K562 (cell line): ENCODE results near the gene SLC26A1. TPM values are rescaled to one million over a fixed set of nuclear protein-coding genes. Genes with fewer than 3 reads are reported as not detected.

Experiments used
- CHD4 ChIP-seq: fragments of 200-600 bp; sonication (generic); IDR thresholded peaks from 3 replicates; pipeline ENCODE4 v1.6.1; 2012; ENCODE audit warnings: low read depth, mild to moderate bottlenecking, mixed read lengths, low read length, inconsistent platforms; ENCODE audit not compliant: insufficient read depth, insufficient replicate concordance, poor library complexity, severe bottlenecking
- JUND ChIP-seq, 2 experiments: IDR thresholded peaks; 2 replicates in 1 of 2; 3 replicates in 1 of 2; pipeline ENCODE4 v1.6.1; 2011; ENCODE audit warnings: borderline replicate concordance in 2 of 2, low read depth in 2 of 2, low read length in 2 of 2, improper control_type of control experiment in 1 of 2, missing biosample characterization in 1 of 2, missing genetic modification characterization in 1 of 2, missing genetic modification reagents in 1 of 2
- SRF ChIP-seq, 2 experiments: fragments of 250-450, 450-650 bp in 1 of 2; sonication (Bioruptor Pico) in 1 of 2; sonication (generic) in 1 of 2; formaldehyde crosslinking; IDR thresholded peaks; 2 replicates each; pipeline versions ENCODE4 v1.5.0 to v1.5.1; 2020 to 2022; ENCODE audit warnings: mild to moderate bottlenecking in 1 of 2, missing genetic modification reagents in 1 of 2
- TAF7 ChIP-seq: fragments of 450-650 bp; IDR thresholded peaks from 2 replicates; pipeline ENCODE4 v1.6.1; 2016; ENCODE audit warnings: missing genetic modification characterization, missing compliant biosample characterization
- ZNF79 ChIP-seq: fragments of 250-450 bp; sonication (Bioruptor Pico); IDR thresholded peaks from 2 replicates; pipeline ENCODE4 v1.4.0; 2020; ENCODE audit warnings: low read depth, mild to moderate bottlenecking, moderate library complexity
- polyA plus RNA-seq, 8 experiments: library from polyadenylated mRNA; depleted of rRNA in 4 of 8; stranded (reverse) in 5 of 8; unstranded in 3 of 8; fragments of >200 nt; fragmentation: Nextera tagmentation in 2 of 8; fragmentation: Illumina TruSeq in 1 of 8; extraction: Ambion mirVana in 2 of 8; extraction: Trizol in 1 of 8; gene quantifications; 2 replicates each; pipeline versions ENCODE4 v1.2.1 to v1.2.3, GENCODE V29; 2011 to 2014; ENCODE audit warnings: inconsistent platforms in 1 of 8, missing spikeins in 1 of 8
- total RNA-seq, 7 experiments: library from RNA; depleted of rRNA in 6 of 7; stranded (reverse); fragments of >200 nt in 6 of 7; fragmentation: Illumina TruSeq in 2 of 7; extraction: Trizol in 2 of 7; gene quantifications; 2 replicates each; pipeline versions ENCODE4 v1.2.1 to v1.2.3, GENCODE V29; 2011 to 2021; ENCODE audit warnings: low replicate concordance in 1 of 7
- TF ChIP-seq, protein P1 (sequence below): sonication (generic); formaldehyde crosslinking; IDR thresholded peaks from 2 replicates; pipeline ENCODE4 v1.8.1; 2023; ENCODE audit warnings: missing genetic modification reagents, mild to moderate bottlenecking, borderline replicate concordance
- TF ChIP-seq, protein P2 (sequence below): fragments of 450-650 bp; IDR thresholded peaks from 2 replicates; pipeline ENCODE4 v1.6.1; 2016; ENCODE audit warnings: borderline replicate concordance
- TF ChIP-seq, protein P3 (sequence below): fragments of 200-800 bp; sonication (Bioruptor generic); IDR thresholded peaks from 2 replicates; pipeline ENCODE4 v1.6.1; 2017; ENCODE audit warnings: missing genetic modification characterization, missing compliant biosample characterization
- TF ChIP-seq, protein P4 (sequence below): sonication (generic); formaldehyde crosslinking; IDR thresholded peaks from 2 replicates; pipeline ENCODE4 v1.9.0; 2022; ENCODE audit warnings: mild to moderate bottlenecking, missing genetic modification reagents
- TF ChIP-seq, protein P5 (sequence below), 2 experiments: fragments of 450-650 bp; IDR thresholded peaks; 2 replicates each; pipeline ENCODE4 v1.6.1; 2016
- TF ChIP-seq, protein P6 (sequence below): fragments of 250-450 bp; sonication (Bioruptor Pico); IDR thresholded peaks from 2 replicates; pipeline ENCODE4 v1.8.0; 2022; ENCODE audit warnings: moderate library complexity, mild to moderate bottlenecking, inconsistent platforms

The SLC26A1 gene
- total and polyA plus RNA-seq, 9 of the 15 experiments (the other 6 are each of a cell fraction or from before 2014, with no cell fraction given) = 0.11 to 4.2 (median 0.95) TPM

DNA sequence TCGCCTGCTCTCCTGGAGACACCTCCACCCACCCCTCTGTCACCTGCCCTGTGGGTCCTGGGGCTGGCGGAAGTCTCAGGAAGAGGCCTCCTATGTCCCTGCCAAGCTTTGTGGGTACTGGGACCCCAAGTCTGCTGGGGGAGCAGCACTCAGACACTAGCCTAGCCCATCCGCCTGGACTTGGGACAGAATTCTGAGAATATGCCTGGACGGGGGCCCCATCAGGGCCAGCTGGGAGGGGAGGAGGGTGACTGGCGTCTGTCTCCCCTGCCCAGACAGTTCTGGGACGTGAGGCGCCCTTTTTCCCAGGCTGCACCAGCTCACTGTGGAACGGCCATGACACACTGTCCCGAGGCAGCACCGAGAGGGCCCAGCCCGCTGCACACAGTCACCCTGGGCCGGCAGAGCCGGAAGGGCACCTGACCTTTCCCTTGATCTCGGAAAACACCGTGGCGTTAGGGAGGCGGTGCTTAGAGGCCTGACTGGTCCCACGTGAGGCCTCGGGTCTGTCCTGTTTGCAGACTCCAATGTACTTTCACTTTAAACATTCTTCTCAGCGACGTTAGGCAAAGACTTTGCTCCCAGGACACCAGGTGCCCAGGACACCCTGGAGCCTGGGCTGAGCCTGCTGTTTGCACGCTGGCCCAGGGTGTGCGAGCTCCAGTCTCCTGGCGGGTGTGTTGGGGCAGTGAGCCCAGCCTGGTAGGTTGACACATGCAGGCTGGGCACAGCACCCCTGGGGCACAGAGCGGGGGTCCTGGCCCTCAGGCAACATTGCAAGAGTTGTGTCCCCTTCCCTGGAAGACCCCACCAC is 700 bp downstream of the SLC26A1 start (continued):
- TF ChIP-seq, protein P1, sequence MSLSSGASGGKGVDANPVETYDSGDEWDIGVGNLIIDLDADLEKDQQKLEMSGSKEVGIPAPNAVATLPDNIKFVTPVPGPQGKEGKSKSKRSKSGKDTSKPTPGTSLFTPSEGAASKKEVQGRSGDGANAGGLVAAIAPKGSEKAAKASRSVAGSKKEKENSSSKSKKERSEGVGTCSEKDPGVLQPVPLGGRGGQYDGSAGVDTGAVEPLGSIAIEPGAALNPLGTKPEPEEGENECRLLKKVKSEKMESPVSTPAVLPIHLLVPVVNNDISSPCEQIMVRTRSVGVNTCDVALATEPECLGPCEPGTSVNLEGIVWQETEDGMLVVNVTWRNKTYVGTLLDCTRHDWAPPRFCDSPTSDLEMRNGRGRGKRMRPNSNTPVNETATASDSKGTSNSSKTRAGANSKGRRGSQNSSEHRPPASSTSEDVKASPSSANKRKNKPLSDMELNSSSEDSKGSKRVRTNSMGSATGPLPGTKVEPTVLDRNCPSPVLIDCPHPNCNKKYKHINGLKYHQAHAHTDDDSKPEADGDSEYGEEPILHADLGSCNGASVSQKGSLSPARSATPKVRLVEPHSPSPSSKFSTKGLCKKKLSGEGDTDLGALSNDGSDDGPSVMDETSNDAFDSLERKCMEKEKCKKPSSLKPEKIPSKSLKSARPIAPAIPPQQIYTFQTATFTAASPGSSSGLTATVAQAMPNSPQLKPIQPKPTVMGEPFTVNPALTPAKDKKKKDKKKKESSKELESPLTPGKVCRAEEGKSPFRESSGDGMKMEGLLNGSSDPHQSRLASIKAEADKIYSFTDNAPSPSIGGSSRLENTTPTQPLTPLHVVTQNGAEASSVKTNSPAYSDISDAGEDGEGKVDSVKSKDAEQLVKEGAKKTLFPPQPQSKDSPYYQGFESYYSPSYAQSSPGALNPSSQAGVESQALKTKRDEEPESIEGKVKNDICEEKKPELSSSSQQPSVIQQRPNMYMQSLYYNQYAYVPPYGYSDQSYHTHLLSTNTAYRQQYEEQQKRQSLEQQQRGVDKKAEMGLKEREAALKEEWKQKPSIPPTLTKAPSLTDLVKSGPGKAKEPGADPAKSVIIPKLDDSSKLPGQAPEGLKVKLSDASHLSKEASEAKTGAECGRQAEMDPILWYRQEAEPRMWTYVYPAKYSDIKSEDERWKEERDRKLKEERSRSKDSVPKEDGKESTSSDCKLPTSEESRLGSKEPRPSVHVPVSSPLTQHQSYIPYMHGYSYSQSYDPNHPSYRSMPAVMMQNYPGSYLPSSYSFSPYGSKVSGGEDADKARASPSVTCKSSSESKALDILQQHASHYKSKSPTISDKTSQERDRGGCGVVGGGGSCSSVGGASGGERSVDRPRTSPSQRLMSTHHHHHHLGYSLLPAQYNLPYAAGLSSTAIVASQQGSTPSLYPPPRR (CRISPR knock-in tag) = no peak
- TF ChIP-seq, protein P2, sequence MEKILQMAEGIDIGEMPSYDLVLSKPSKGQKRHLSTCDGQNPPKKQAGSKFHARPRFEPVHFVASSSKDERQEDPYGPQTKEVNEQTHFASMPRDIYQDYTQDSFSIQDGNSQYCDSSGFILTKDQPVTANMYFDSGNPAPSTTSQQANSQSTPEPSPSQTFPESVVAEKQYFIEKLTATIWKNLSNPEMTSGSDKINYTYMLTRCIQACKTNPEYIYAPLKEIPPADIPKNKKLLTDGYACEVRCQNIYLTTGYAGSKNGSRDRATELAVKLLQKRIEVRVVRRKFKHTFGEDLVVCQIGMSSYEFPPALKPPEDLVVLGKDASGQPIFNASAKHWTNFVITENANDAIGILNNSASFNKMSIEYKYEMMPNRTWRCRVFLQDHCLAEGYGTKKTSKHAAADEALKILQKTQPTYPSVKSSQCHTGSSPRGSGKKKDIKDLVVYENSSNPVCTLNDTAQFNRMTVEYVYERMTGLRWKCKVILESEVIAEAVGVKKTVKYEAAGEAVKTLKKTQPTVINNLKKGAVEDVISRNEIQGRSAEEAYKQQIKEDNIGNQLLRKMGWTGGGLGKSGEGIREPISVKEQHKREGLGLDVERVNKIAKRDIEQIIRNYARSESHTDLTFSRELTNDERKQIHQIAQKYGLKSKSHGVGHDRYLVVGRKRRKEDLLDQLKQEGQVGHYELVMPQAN = peak; percentile 47; the same call in 1 of the 2 replicates
- TF ChIP-seq, protein P3, sequence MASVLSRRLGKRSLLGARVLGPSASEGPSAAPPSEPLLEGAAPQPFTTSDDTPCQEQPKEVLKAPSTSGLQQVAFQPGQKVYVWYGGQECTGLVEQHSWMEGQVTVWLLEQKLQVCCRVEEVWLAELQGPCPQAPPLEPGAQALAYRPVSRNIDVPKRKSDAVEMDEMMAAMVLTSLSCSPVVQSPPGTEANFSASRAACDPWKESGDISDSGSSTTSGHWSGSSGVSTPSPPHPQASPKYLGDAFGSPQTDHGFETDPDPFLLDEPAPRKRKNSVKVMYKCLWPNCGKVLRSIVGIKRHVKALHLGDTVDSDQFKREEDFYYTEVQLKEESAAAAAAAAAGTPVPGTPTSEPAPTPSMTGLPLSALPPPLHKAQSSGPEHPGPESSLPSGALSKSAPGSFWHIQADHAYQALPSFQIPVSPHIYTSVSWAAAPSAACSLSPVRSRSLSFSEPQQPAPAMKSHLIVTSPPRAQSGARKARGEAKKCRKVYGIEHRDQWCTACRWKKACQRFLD (CRISPR knock-in tag) = peak; percentile 66; the same call in 1 of the 2 replicates
- TF ChIP-seq SRF (CRISPR knock-in tag; IDR thresholded peaks at IDR 0.05) (peak in 1 of 2 experiments; percentile 77; a peak in 1 of 4 replicates), JUND (IDR thresholded peaks at IDR 0.05; ENCODE audit: borderline replicate concordance, low read depth, low read length) (peak; percentile 57), JUND (tag; IDR thresholded peaks at IDR 0.05; ENCODE audit: borderline replicate concordance, low read depth, low read length) (peak; percentile 64; the same call in 1 of the 3 replicates), ZNF79 (CRISPR knock-in tag) (no peak), TAF7 (tag) (0 out of 2 replicates have a peak, but pooled peaks have one; percentile 29), CHD4 (no peak)
- TF ChIP-seq, protein P4, sequence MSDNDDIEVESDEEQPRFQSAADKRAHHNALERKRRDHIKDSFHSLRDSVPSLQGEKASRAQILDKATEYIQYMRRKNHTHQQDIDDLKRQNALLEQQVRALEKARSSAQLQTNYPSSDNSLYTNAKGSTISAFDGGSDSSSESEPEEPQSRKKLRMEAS (CRISPR knock-in tag) = peak; percentile 81
- TF ChIP-seq, protein P5, sequence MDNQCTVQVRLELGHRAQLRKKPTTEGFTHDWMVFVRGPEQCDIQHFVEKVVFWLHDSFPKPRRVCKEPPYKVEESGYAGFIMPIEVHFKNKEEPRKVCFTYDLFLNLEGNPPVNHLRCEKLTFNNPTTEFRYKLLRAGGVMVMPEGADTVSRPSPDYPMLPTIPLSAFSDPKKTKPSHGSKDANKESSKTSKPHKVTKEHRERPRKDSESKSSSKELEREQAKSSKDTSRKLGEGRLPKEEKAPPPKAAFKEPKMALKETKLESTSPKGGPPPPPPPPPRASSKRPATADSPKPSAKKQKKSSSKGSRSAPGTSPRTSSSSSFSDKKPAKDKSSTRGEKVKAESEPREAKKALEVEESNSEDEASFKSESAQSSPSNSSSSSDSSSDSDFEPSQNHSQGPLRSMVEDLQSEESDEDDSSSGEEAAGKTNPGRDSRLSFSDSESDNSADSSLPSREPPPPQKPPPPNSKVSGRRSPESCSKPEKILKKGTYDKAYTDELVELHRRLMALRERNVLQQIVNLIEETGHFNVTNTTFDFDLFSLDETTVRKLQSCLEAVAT (IDR thresholded peaks at IDR 0.05) = peak in 1 of 2 experiments; percentile 48; a peak in 1 of 4 replicates
- TF ChIP-seq, protein P6, sequence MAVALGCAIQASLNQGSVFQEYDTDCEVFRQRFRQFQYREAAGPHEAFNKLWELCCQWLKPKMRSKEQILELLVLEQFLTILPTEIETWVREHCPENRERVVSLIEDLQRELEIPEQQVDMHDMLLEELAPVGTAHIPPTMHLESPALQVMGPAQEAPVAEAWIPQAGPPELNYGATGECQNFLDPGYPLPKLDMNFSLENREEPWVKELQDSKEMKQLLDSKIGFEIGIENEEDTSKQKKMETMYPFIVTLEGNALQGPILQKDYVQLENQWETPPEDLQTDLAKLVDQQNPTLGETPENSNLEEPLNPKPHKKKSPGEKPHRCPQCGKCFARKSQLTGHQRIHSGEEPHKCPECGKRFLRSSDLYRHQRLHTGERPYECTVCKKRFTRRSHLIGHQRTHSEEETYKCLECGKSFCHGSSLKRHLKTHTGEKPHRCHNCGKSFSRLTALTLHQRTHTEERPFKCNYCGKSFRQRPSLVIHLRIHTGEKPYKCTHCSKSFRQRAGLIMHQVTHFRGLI (CRISPR knock-in tag) = peak; percentile 76; the same call in 1 of the 2 replicates
